Mucosa of descending colon (tissue), 3 donors: Measurements from ENCODE around the gene CCDC30. TPM values are rescaled to one million over a fixed set of nuclear protein-coding genes. Genes with fewer than 3 reads are reported as not detected.
"Not testable (repeated sequence)": the region's sequence is repeated elsewhere in the genome, so short reads cannot be mapped to it uniquely, and the experiment has no call there.

Experiments
- ATAC-seq: fragments of 200-7000 bp; cut with Tn5 transposase; one replicate; pipeline ENCODE4 v1.9.1; 2020; ENCODE audit warnings: mild to moderate bottlenecking, moderate library complexity
- DNase-seq, 3 donors: peaks; one replicate each; pipeline ENCODE4 v3.0.0-alpha.2; 2020
- H3K36me3 ChIP-seq: fragments of 200-600 bp; one replicate; pipeline ENCODE4 v1.8.0; 2021; ENCODE audit warnings: low read depth, mild to moderate bottlenecking
- H3K4me1 ChIP-seq: fragments of 200-600 bp; one replicate; pipeline ENCODE4 v1.8.0; 2021; ENCODE audit warnings: low read depth, mild to moderate bottlenecking
- H3K4me3 ChIP-seq: fragments of 200-600 bp; one replicate; pipeline ENCODE4 v1.8.0; 2021; ENCODE audit warnings: mild to moderate bottlenecking
- H3K9me3 ChIP-seq: fragments of 200-600 bp; one replicate; pipeline ENCODE4 v1.8.0; 2021; ENCODE audit warnings: mild to moderate bottlenecking
- intact Hi-C, 2 donors: fragments of 100-400 bp; cut with DNase I in 1 of 2; cut with micrococcal nuclease in 1 of 2; formaldehyde crosslinking; loops; one replicate each; pipeline versions ENCODE4 v1.11.0 to v1.11.1; 2022; cut with DNase I, micrococcal nuclease
- total RNA-seq, 3 donors: library from RNA; stranded (reverse); fragmentation: NEBNext Ultra II Directional in 2 of 3; extraction: Animal tissue kit (Norgen Biotek cat#: 25700) in 2 of 3; gene quantifications; one replicate each; pipeline versions ENCODE4 v1.2.1 to v1.2.4, GENCODE V29; 2021 to 2023
- TF ChIP-seq, protein P1 (sequence below): fragments of 200-600 bp; IDR thresholded peaks from one replicate; pipeline ENCODE4 v1.8.0; 2022; ENCODE audit warnings: antibody characterized with exemption, mild to moderate bottlenecking
- donor health status: DM: no; HTN: no; CAD: no; lungs with moderate emphysema.
- donor health status: DM: no; HTN: no; CAD: no.
- donor health status: DM: no; HTN: yes; CAD: no.

CCDC30 gene
- total RNA-seq, 3 donors from 2014 or later, result 2.2 to 3.8 (median 3.7) TPM

DNA sequence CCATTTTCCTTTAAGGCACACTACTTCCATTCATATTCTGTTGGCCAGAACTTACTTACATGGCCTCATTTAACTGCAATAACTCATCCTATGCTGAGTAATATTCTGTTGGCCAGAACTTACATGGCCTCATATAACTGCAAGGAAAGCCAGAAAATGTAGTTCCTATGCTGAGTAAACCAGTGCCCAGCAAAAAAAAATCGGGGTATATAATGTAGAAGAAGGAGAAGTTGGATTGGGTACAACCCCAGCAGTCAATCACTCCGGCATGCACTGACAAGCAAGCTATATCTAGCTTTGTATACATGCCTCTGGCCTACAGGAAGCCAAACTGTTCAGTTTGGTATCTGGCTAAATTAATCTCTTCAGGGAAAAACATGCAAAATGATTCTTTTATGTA, 155.8 kb downstream of the CCDC30 start:
- DNase-seq, result no peak
- H3K4me3 ChIP-seq, result no peak overlapping the region
- intact Hi-C loops, result no loop called here
- TF ChIP-seq, protein P1, sequence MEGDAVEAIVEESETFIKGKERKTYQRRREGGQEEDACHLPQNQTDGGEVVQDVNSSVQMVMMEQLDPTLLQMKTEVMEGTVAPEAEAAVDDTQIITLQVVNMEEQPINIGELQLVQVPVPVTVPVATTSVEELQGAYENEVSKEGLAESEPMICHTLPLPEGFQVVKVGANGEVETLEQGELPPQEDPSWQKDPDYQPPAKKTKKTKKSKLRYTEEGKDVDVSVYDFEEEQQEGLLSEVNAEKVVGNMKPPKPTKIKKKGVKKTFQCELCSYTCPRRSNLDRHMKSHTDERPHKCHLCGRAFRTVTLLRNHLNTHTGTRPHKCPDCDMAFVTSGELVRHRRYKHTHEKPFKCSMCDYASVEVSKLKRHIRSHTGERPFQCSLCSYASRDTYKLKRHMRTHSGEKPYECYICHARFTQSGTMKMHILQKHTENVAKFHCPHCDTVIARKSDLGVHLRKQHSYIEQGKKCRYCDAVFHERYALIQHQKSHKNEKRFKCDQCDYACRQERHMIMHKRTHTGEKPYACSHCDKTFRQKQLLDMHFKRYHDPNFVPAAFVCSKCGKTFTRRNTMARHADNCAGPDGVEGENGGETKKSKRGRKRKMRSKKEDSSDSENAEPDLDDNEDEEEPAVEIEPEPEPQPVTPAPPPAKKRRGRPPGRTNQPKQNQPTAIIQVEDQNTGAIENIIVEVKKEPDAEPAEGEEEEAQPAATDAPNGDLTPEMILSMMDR, result no peak
- no peaks in the 10 kb centered on the region for H3K36me3 ChIP-seq
- ATAC-seq, result no peak
- H3K4me1 ChIP-seq, result no peaks in the 10 kb centered on the region
- H3K9me3 ChIP-seq, result no peaks in the 10 kb centered on the region

DNA sequence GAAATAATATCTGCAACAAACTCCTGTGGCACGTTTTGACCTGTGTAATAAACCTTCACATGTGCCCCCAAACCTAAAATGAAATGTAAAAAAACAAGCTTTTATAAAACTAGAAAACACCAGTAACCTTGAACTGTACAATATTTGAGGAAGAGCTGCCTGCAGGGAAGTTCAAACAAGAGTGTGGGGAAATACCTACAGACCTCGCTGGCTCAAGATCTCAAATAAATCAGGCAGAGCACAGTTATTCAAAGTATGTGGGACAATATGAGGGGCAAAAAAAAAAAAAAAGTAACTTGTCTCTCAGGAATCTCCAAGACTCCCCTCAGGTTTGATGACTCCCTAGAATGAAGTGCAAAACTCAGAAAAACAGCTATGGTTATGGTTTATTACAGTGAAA, 157.2 kb downstream of the CCDC30 start:
- Histone ChIP-seq H3K4me3 (no peak overlapping the region), H3K4me1 (no peaks in the 10 kb centered on the region), H3K36me3 (no peaks in the 10 kb centered on the region), H3K9me3 (no peaks in the 10 kb centered on the region)
- TF ChIP-seq, protein P1, result no peak
- no peak for ATAC-seq
- intact Hi-C loops, result no loop called here
- DNase-seq, result no peak

DNA sequence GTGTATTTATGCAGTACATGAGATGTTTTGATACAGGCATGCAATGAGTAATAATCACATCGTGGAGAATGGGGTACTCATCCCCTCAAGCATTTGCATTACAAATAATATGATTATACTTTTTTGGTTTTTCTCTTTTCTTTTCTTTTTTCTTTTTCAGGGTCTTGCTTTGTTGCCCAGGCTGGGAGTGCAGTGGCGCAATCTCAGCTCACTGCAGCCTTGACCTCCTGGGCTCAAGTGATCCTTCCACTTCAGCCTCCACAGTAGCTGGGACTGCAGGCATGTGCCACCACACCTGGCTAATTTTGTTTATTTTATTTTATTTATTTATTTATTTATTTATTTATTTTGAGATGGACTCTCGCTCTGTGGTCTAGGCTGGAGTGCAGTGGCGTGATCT, 158.1 kb downstream of the CCDC30 start:
- H3K9me3 ChIP-seq, intact Hi-C loops, H3K4me1 ChIP-seq, ATAC-seq, DNase-seq, H3K36me3 ChIP-seq, H3K4me3 ChIP-seq: not testable (repeated sequence)

DNA sequence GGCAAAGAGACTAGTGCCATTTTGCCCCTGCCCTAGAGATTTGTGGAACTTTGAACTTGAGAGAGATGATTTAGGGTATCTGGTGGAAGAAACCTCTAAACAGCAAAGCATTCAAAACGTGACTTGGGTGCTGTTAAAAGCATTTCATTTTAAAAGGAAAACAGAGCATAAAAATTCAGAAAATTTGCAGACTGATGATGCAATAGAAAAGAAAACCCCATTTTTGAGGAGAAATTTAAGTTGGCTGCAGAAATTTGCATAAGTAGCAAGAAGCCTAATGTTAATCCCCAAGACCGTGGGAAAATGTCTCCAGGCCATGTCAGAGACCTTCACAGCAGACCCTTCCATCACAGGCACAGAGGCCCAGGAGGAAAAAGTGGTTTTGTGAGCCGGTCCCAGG, 164.1 kb downstream of the CCDC30 start:
- intact Hi-C loops, H3K4me1 ChIP-seq, ATAC-seq, H3K9me3 ChIP-seq, DNase-seq, H3K4me3 ChIP-seq, H3K36me3 ChIP-seq: not testable (repeated sequence)

DNA sequence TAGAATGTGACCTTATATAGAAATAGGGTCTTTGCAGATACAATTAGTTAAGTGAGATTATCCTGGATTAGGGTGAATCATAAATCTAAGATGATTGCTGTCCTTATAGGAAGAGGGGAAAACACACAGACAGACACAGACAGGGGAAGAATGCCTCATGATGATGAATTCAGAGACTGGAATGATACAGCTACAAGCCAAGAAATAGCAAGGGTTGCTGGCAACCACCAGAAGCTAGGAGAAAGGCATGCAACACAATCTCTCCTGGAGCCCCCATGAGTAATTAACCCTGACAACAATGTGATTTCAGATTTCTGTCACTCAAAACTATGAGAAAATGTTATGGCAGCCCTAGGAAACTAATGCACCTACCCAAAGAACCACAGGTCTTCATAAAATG, 176.0 kb downstream of the CCDC30 start:
- no peak overlapping the region for H3K4me3 ChIP-seq
- no peaks in the 10 kb centered on the region for H3K4me1 ChIP-seq
- H3K36me3 ChIP-seq, result no peaks in the 10 kb centered on the region
- H3K9me3 ChIP-seq, result no peaks in the 10 kb centered on the region
- intact Hi-C loops, result no loop called here
- no peak for DNase-seq
- TF ChIP-seq, protein P1, result no peak
- ATAC-seq, result no peak

DNA sequence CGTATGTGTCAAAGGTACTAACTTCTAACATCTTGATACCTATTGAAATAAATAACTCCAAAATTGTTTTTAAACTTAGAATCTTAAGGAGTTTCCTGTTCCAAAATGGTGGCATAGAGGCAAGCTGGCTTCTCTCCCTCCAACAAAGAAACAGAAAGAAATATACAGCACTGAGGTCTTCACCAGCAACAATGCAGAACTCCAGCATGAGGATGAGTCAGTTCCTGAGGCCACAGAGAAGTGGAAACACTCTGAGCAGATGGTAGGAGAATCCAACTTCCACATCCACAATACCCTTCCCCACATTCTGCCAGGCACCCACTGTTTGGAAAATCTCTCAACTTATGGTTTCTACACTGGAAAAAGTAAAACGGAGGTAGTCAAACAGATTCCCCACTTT, 183.0 kb downstream of the CCDC30 start:
- intact Hi-C loops, result no loop called here
- TF ChIP-seq, protein P1, result no peak
- no peak for DNase-seq
- Histone ChIP-seq H3K9me3 (peaks cover 2% of the 10 kb centered on the region), H3K4me1 (no peaks in the 10 kb centered on the region), H3K4me3 (no peak overlapping the region), H3K36me3 (no peaks in the 10 kb centered on the region)
- ATAC-seq, result no peak

DNA sequence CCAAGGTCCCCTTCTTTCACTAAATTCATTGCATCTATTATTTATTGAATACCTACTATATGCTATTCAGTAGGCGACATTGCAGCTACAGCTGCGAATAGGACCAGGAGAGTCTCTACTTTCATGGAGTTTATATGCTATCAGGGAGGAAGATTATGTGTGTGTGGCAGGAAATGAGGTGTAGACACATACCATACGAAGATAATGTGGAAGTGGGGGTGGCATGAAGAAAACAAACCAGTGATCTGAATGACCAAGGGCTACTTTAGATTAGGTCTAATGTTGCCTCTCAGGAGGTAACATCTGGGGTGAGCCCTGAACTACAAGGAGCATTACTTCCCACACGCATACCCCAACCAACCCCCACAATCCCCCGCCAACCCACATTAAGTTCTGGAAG, 194.1 kb downstream of the CCDC30 start:
- intact Hi-C loops, result no loop called here
- DNase-seq (no peak), ATAC-seq (no peak)
- no peaks in the 10 kb centered on the region for H3K36me3 ChIP-seq
- peaks cover 15% of the 10 kb centered on the region for H3K4me1 ChIP-seq
- TF ChIP-seq, protein P1, result no peak
- H3K9me3 ChIP-seq, result no peaks in the 10 kb centered on the region
- no peak overlapping the region for H3K4me3 ChIP-seq
